GM12878 (cell line): ENCODE measurements around the gene TRABD. TPM values are rescaled to one million over a fixed set of nuclear protein-coding genes. Genes with fewer than 3 reads are reported as not detected.
A peak's percentile ranks its signal among the peaks of the same experiment; 100 is the strongest.

Experiments
- BHLHE40 ChIP-seq, 2 experiments: fragments of 450-650 bp in 1 of 2; IDR thresholded peaks; 2 replicates each; pipeline ENCODE4 v1.6.1; 2011 to 2017; ENCODE audit warnings: low read depth in 2 of 2, borderline replicate concordance in 1 of 2, improper control_type of control experiment in 1 of 2, low read length in 1 of 2, mild to moderate bottlenecking in 1 of 2
- EP300 ChIP-seq, 2 experiments: fragments of 150-350 bp in 1 of 2; IDR thresholded peaks; 2 replicates each; pipeline ENCODE4 v1.6.1; 2011 to 2012; ENCODE audit warnings: low read depth in 2 of 2, low read length in 2 of 2, borderline replicate concordance in 1 of 2, improper control_type of control experiment in 1 of 2, inconsistent platforms in 1 of 2; ENCODE audit not compliant: control insufficient read depth in 1 of 2
- FOS ChIP-seq: IDR thresholded peaks from 3 replicates; pipeline ENCODE4 v1.6.1; 2011; ENCODE audit warnings: borderline replicate concordance; ENCODE audit not compliant: insufficient read length; ENCODE audit errors: extremely low read depth
- HDAC6 ChIP-seq: fragments of 200-600 bp; sonication (generic); IDR thresholded peaks from one replicate; pipeline ENCODE4 v1.8.0; 2017; ENCODE audit warnings: antibody characterized with exemption; ENCODE audit not compliant: unreplicated experiment
- KLF5 ChIP-seq: fragments of 450-650 bp; IDR thresholded peaks from 2 replicates; pipeline ENCODE4 v1.6.1; 2014; ENCODE audit warnings: mild to moderate bottlenecking; ENCODE audit not compliant: partially characterized antibody
- MTA3 ChIP-seq: IDR thresholded peaks from 2 replicates; pipeline ENCODE4 v1.6.1; 2012; ENCODE audit warnings: low read length, inconsistent platforms, borderline replicate concordance
- NR2F1 ChIP-seq: fragments of 450-650 bp; conservative IDR thresholded peaks from 2 replicates; pipeline ENCODE4 v1.6.1; 2017; ENCODE audit warnings: mild to moderate bottlenecking
- PAX5 ChIP-seq: IDR thresholded peaks from 2 replicates; pipeline ENCODE4 v1.6.1; 2011; ENCODE audit warnings: low read depth, low read length, borderline replicate concordance
- PKNOX1 ChIP-seq: fragments of 450-650 bp; IDR thresholded peaks from 2 replicates; pipeline ENCODE4 v1.6.1; 2016; ENCODE audit warnings: mild to moderate bottlenecking
- POLR2A ChIP-seq: IDR thresholded peaks from 2 replicates; pipeline ENCODE4 v1.6.1; 2011; ENCODE audit warnings: low read depth, mild to moderate bottlenecking, low read length
- SIN3A ChIP-seq: IDR thresholded peaks from 2 replicates; pipeline ENCODE4 v1.6.1; 2012; ENCODE audit warnings: low read depth, low read length, improper control_type of control experiment
- SMAD1 ChIP-seq: fragments of 450-650 bp; IDR thresholded peaks from 2 replicates; pipeline ENCODE4 v1.6.1; 2018; ENCODE audit warnings: mild to moderate bottlenecking, low read depth; ENCODE audit not compliant: partially characterized antibody
- SREBF1 ChIP-seq: IDR thresholded peaks from 2 replicates; pipeline ENCODE4 v1.6.1; 2012; ENCODE audit warnings: mild to moderate bottlenecking, low read length
- STAT3 ChIP-seq: IDR thresholded peaks from 2 replicates; pipeline ENCODE4 v1.6.1; 2011; ENCODE audit warnings: low read depth, low read length, improper control_type of control experiment
- ZNF622 ChIP-seq: fragments of 450-650 bp; IDR thresholded peaks from 2 replicates; pipeline ENCODE4 v1.6.1; 2017; ENCODE audit warnings: mild to moderate bottlenecking, inconsistent platforms
- polyA plus RNA-seq, 11 experiments: library from polyadenylated mRNA; depleted of rRNA in 4 of 11; unstranded in 6 of 11; stranded (reverse) in 5 of 11; fragments of >200 nt; fragmentation: Nextera tagmentation in 4 of 11; fragmentation: Illumina TruSeq in 1 of 11; extraction: Ambion mirVana in 4 of 11; extraction: Trizol in 1 of 11; gene quantifications; 1 replicate in 1 of 11; 2 replicates in 10 of 11; pipeline versions ENCODE4 v1.2.1 to v1.2.3, GENCODE V29; 2011 to 2016; ENCODE audit warnings: inconsistent platforms in 2 of 11, missing spikeins in 2 of 11, low read depth in 1 of 11
- total RNA-seq, 4 experiments: library from RNA; depleted of rRNA in 3 of 4; stranded (reverse); fragments of >200 nt in 3 of 4; fragmentation: Illumina TruSeq in 1 of 4; extraction: Trizol in 1 of 4; gene quantifications; 2 replicates each; pipeline versions ENCODE4 v1.2.1 to v1.2.3, GENCODE V29; 2013 to 2021
- TF ChIP-seq, protein P1 (sequence below): fragments of 450-650 bp; IDR thresholded peaks from 2 replicates; pipeline ENCODE4 v1.6.1; 2017; ENCODE audit warnings: antibody characterized with exemption, mild to moderate bottlenecking, moderate library complexity
- TF ChIP-seq, protein P2 (sequence below): fragments of 450-650 bp; IDR thresholded peaks from 2 replicates; pipeline ENCODE4 v1.6.1; 2017; ENCODE audit warnings: mild to moderate bottlenecking, moderate library complexity
- TF ChIP-seq, protein P3 (sequence below): IDR thresholded peaks from 2 replicates; pipeline ENCODE4 v1.6.1; 2012; ENCODE audit warnings: mild to moderate bottlenecking, low read depth, low read length

The TRABD gene
- total and polyA plus RNA-seq, 10 of the 15 experiments (the other 5 are each of a cell fraction or from before 2014, with no cell fraction given), result 0.43 to 116 (median 58.1) TPM

DNA sequence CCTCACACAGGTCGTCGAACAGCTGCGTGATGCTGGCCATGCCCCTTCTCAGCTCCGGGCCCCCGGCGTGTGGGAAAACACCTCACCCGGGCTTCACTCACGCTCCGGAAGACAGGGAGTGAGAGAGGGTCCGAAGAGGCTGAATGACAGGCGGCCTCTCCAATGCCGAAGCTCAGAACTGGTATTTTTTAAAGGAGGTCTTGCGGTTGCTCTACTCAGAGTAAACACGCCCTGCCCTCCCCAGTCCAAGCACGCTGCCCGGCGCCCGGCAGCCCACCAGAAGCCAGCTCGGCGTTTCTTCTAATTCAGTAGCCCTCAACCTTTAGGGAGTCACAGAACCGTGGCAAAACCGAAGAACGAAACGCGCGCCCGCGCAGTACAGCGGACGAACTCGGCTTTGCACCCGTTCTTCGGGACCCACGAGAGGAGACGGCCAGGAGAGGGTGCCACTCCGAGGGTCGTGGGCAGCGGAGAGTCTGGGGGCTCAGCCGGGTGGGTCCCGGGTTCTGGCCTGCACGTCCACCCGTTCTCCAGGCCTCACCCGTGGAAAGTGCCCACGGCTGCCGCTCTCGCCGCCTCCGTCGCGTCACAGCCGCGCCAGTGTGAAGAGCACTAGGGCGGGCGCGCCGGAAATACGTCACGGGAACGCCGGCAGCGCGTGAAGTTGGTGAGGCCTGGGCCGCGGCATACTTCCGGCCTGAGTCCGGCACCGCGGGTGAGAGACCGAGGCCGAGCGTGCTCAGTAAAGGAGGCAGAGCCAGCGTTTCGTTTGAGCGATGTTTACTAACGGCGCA lies 58.9 kb downstream of the TRABD start, which contains the start of gene TUBGCP6 (continued):
- TF ChIP-seq, protein P1, sequence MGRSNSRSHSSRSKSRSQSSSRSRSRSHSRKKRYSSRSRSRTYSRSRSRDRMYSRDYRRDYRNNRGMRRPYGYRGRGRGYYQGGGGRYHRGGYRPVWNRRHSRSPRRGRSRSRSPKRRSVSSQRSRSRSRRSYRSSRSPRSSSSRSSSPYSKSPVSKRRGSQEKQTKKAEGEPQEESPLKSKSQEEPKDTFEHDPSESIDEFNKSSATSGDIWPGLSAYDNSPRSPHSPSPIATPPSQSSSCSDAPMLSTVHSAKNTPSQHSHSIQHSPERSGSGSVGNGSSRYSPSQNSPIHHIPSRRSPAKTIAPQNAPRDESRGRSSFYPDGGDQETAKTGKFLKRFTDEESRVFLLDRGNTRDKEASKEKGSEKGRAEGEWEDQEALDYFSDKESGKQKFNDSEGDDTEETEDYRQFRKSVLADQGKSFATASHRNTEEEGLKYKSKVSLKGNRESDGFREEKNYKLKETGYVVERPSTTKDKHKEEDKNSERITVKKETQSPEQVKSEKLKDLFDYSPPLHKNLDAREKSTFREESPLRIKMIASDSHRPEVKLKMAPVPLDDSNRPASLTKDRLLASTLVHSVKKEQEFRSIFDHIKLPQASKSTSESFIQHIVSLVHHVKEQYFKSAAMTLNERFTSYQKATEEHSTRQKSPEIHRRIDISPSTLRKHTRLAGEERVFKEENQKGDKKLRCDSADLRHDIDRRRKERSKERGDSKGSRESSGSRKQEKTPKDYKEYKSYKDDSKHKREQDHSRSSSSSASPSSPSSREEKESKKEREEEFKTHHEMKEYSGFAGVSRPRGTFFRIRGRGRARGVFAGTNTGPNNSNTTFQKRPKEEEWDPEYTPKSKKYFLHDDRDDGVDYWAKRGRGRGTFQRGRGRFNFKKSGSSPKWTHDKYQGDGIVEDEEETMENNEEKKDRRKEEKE, result no peak
- TF ChIP-seq FOS (no peak), STAT3 (no peak), HDAC6 (no peak), KLF5 (peak; percentile 56), BHLHE40 (IDR thresholded peaks at IDR 0.05; ENCODE audit: borderline replicate concordance in 1 of 2, low read depth in 2 of 2, low read length in 1 of 2) (peak; percentile 70 to 82; a peak in 3 of 4 replicates), SREBF1 (no peak), NR2F1 (peak; percentile 35; the same call in 1 of the 2 replicates), PKNOX1 (peak; percentile 98), EP300 (IDR thresholded peaks at IDR 0.05; ENCODE audit: borderline replicate concordance in 1 of 2, control insufficient read depth in 1 of 2, low read depth in 2 of 2, low read length in 2 of 2) (peak in 1 of 2 experiments; percentile 30; a peak in 1 of 4 replicates), MTA3 (no peak), POLR2A (peak; percentile 97), SIN3A (peak; percentile 91), PAX5 (peak; percentile 67; the same call in 1 of the 2 replicates), SMAD1 (no peak), ZNF622 (no peak)
- TF ChIP-seq, protein P2, sequence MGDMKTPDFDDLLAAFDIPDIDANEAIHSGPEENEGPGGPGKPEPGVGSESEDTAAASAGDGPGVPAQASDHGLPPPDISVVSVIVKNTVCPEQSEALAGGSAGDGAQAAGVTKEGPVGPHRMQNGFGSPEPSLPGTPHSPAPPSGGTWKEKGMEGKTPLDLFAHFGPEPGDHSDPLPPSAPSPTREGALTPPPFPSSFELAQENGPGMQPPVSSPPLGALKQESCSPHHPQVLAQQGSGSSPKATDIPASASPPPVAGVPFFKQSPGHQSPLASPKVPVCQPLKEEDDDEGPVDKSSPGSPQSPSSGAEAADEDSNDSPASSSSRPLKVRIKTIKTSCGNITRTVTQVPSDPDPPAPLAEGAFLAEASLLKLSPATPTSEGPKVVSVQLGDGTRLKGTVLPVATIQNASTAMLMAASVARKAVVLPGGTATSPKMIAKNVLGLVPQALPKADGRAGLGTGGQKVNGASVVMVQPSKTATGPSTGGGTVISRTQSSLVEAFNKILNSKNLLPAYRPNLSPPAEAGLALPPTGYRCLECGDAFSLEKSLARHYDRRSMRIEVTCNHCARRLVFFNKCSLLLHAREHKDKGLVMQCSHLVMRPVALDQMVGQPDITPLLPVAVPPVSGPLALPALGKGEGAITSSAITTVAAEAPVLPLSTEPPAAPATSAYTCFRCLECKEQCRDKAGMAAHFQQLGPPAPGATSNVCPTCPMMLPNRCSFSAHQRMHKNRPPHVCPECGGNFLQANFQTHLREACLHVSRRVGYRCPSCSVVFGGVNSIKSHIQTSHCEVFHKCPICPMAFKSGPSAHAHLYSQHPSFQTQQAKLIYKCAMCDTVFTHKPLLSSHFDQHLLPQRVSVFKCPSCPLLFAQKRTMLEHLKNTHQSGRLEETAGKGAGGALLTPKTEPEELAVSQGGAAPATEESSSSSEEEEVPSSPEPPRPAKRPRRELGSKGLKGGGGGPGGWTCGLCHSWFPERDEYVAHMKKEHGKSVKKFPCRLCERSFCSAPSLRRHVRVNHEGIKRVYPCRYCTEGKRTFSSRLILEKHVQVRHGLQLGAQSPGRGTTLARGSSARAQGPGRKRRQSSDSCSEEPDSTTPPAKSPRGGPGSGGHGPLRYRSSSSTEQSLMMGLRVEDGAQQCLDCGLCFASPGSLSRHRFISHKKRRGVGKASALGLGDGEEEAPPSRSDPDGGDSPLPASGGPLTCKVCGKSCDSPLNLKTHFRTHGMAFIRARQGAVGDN, result peak; percentile 72; the same call in 1 of the 2 replicates
- TF ChIP-seq, protein P3, sequence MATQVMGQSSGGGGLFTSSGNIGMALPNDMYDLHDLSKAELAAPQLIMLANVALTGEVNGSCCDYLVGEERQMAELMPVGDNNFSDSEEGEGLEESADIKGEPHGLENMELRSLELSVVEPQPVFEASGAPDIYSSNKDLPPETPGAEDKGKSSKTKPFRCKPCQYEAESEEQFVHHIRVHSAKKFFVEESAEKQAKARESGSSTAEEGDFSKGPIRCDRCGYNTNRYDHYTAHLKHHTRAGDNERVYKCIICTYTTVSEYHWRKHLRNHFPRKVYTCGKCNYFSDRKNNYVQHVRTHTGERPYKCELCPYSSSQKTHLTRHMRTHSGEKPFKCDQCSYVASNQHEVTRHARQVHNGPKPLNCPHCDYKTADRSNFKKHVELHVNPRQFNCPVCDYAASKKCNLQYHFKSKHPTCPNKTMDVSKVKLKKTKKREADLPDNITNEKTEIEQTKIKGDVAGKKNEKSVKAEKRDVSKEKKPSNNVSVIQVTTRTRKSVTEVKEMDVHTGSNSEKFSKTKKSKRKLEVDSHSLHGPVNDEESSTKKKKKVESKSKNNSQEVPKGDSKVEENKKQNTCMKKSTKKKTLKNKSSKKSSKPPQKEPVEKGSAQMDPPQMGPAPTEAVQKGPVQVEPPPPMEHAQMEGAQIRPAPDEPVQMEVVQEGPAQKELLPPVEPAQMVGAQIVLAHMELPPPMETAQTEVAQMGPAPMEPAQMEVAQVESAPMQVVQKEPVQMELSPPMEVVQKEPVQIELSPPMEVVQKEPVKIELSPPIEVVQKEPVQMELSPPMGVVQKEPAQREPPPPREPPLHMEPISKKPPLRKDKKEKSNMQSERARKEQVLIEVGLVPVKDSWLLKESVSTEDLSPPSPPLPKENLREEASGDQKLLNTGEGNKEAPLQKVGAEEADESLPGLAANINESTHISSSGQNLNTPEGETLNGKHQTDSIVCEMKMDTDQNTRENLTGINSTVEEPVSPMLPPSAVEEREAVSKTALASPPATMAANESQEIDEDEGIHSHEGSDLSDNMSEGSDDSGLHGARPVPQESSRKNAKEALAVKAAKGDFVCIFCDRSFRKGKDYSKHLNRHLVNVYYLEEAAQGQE, result no peak
